HG03025 (cell line): ENCODE results near the gene RBM14.
A peak's percentile ranks its signal among the peaks of the same experiment; 100 is the strongest.
"Not testable (repeated sequence)": the region's sequence is repeated elsewhere in the genome, so short reads cannot be mapped to it uniquely, and the experiment has no call there.

Source experiments
- ATAC-seq: cut with Tn5 transposase; IDR thresholded peaks from one replicate; pipeline ENCODE4 v1.9.1; 2021; ENCODE audit warnings: mild to moderate bottlenecking, moderate library complexity; ENCODE audit not compliant: unreplicated experiment, low FRiP score

The RBM14 gene

GRCh38 chr11:66629356-66629755 lies 12.9 kb downstream of the RBM14 start:
- ATAC-seq = no peak

- ATAC-seq = no peak
These were observed 15.5 kb downstream of the RBM14 start for GRCh38 chr11:66631883-66632282.

DNA sequence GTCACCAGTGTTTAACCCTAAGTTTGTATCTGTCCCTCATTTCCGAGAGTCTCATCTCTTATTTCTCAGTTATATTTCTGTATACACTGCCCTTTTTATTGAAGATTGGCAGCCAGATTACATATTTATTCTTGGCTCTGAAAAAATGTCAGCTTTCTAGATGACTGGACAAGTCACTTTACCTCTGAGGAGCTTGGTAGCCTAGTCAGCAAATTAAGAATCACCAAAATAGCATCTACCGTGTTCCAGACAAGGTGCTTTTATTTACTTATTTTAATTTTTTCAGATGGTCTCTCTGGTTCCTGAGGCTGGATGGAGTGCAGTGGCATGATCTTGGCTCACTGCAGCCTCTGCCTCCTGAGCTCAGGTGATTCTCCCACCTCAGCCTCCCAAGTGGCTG lies 16.5 kb downstream of the RBM14 start:
- ATAC-seq = no peak

DNA sequence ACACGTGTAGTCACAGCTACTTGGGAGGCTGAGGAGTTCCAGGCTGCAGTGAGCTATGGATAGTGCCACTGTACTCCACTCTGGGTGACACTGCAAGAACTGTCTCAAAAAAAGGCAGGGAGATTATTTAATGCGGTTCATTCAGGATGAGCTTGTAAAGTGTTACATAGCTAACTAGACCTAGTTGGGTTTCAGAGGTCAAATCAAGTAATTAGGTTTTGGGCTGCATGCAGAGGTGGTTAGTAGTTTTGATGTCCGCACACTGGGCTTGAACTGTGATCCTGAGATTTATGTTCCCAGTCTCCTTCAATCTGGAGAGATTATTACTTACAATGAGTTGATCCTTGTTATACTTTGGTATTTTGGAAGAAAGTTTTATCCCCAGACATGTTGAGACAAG lies 20.0 kb downstream of the RBM14 start:
- ATAC-seq = no peak

GRCh38 chr11:66637557-66638176 lies 21.2 kb downstream of the RBM14 start:
- no peak for ATAC-seq

DNA sequence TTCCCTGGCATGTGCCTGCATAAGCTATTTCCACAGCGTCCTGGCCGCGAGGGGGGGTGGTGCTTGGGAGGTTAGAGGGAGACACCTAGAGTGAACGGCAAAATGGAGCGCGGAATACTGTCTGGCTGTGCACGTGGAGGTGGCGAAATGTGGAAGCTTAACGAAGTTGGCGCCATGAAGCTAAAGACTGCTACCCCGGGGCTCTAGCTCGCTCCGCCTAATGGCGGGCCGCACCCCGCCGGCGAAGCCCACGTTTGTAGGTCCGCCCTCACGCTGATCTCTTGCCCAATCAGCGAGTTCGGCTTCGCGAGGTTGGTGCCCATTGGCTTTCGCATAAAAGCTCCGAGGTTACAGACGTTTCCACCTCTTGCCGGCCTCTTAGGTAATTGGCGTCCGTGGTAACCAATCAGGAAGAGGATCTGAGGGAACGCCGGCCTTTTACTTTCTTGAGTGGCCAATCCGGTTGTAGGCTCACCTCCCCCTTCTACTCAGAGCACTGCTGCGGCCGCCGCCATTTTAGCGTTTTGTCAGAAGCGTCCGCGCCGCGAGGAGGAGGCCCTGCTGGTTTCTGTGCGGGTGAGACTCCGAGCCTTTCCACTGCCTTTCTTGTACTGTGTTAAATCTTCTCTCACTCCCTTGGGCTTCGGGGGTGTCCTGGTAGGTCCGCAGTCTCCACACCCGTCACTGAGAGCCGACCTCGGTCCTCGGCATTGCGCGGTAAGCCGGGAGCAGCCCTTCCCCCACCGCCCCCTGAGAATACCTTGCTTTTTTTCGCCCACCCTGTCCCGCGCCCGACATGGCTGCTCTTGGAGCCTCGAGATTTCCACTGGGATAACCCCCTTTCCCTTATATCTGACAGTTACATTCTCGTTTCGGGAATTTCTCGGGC lies 22.0 kb downstream of the RBM14 start, which contains the start of gene RBM4:
Gene RBM4 (plus strand): TSS at position 527 of the 889 bp plus-strand sequence. CDS start 1,009 bp downstream, outside the sequence.
- ATAC-seq = peak; percentile 93

- ATAC-seq = no peak
These were observed 22.8 kb downstream of the RBM14 start for GRCh38 chr11:66639066-66639813.

DNA sequence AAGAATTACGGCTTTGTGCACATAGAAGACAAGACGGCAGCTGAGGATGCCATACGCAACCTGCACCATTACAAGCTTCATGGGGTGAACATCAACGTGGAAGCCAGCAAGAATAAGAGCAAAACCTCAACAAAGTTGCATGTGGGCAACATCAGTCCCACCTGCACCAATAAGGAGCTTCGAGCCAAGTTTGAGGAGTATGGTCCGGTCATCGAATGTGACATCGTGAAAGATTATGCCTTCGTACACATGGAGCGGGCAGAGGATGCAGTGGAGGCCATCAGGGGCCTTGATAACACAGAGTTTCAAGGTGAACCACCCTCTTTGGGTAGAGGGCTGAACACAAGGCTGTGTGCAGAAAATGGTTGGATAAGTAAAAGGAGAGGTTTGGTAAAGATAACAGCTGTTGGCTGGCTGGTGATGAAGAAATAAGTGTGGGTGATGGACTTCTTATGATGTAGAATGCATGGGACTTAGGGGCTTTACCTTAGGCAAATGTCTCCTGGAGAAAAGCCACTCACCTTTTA lies 23.4 kb downstream of the RBM14 start:
- ATAC-seq = not testable (repeated sequence)

DNA sequence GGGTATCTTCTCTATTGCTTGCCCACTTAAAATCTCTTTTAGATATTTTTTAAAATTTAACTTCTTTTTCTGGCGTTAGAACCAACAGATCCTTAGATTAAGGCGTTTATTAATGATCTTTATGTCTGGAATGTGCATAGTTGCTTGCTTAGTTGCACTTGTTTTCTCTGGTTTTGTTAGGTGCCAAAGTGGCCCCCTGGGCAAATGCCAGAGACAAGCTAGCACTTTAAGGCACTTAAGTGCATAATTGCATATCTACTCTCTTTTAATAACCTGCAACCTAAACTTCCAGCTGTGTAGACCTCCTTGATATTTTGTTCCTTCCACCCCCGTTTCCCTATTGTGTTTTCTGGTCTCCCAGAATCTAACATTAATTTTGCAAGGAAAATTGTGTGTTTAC lies 25.4 kb downstream of the RBM14 start:
- no peak for ATAC-seq

- no peak for ATAC-seq
These were observed 27.5 kb downstream of the RBM14 start for GRCh38 chr11:66643745-66644437.

GRCh38 chr11:66646828-66647227 lies 30.4 kb downstream of the RBM14 start:
- no peak for ATAC-seq

DNA sequence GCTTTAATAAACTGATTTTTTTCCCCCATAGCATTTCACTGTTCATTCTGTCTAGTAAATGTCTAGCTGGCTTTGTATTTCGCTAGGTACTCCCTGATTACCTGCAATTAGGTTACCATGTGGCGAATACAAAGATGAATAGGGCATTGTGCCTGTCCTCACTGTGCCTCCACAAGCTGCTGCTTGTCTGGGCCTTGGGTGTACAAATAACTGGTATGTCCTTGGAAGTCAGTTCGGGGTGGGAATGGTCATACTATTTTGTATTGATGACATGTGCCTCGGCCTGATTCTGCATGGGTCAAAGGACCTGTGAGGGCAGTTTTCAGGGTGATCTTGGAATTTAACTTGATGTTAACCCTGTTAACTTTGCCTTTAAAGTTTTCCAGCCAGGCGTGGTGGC lies 33.5 kb downstream of the RBM14 start:
- no peak for ATAC-seq

DNA sequence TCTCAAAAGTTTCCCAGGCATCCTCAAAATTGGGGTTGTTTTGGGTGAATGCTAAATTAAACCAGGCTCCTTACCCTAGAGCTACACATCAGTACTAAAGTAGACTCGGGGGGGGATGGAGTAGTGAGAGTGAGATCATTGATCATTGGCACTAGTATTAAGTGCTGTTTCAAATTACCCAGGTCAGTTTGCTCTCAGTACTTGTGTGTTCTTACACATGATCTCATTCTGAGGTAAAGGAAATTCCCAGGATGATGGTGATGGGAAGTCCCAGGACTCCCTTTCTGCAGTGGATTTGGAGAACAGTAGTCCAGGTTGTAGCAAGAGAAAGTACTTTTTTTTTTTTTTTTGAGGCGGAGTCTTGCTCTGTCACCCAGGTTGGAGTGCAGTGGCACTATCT lies 34.6 kb downstream of the RBM14 start:
- no peak for ATAC-seq

- ATAC-seq = no peak
These were observed 36.2 kb downstream of the RBM14 start for GRCh38 chr11:66652651-66653050.

DNA sequence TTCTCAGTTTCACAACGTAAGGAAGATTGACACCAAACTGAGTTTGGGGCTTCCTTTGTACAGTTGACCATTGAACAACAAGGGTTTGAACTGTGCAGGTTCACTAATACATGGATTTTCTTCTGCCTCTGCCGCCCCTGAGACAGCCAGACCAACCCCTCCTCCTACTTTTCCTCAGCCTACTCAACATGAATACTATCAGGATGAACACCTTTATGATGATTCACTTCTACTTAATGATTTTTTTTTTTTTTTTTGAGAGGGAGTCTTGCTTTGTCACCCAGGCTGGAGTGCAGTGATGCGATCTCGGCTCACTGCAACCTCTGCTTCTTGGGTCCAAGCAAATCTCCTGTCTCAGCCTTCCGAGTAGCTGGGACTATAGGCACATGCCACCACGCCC lies 36.7 kb downstream of the RBM14 start:
- ATAC-seq = no peak

DNA sequence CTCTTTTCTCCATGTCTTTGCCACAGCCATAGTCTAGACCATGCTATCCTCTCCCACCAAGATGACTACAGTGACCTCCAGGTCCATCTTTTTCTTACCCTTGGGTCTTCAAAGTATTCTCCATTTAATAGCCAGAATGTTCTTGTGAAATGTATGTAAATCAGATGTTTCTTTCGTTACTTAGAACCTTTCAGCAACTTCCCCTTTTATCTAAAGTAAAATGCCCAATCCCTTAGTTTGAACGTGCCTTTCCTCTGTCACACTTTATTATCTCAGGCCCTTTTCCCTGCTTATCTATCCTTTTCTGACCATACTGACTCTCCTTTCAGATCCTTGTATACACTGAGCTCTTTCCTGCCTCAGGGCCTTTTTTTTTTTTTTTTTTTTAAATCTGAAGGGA lies 43.3 kb downstream of the RBM14 start:
- ATAC-seq = no peak

- no peak for ATAC-seq
These were observed 47.4 kb downstream of the RBM14 start for GRCh38 chr11:66663741-66664296.

DNA sequence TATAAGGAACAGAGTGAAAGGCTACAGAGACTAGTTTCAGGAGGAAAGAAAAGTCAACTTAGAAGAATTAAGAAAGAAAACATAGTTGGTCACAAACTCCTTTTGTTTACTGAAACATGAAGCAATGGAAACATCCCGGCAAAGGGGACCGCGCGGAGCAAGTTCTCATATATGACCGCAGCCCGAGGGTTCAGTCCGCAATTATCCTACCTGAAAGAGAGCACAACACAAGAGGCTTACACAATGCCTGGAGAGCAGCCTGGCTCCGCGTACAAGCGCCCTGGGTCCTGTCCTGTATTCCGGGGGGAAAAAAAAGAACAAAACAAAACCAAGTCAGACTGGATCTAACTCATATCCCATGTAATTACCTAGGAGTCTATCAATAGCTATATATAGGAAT lies 48.9 kb downstream of the RBM14 start:
- no peak for ATAC-seq

GRCh38 chr11:66670816-66671215 lies 54.4 kb downstream of the RBM14 start:
- ATAC-seq = no peak

DNA sequence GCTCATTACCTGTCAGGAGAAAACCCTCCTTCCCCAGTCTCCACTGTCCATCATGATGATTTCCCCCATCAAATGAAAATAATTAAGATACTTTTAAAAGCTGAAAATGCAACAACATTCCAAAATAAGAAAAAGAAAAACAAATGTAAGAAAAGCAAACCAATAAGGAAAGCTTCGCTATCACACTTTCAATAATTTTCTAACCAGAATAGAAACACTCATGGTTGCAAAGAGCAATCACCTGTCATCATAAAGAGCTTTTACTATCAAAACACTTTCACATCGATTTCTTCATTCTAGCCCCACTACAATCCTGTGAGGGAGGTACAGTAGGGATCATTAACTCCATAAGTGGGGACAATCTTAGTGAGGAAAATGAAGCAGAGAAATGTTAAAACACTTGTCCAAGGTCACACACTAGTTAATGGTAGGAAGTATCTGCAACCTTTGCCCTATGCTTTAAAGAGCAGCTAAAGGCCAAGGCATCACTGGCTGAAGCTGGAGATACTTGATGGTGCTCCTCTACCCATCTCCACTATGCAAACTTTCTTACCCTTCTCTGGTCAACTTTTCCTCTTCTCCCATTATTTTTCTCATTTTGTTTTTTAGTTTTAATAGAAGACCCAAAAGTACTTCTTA lies 58.7 kb downstream of the RBM14 start:
- ATAC-seq = no peak
